ENCODE measurements around the gene WDR6.

Gene WDR6

DNA sequence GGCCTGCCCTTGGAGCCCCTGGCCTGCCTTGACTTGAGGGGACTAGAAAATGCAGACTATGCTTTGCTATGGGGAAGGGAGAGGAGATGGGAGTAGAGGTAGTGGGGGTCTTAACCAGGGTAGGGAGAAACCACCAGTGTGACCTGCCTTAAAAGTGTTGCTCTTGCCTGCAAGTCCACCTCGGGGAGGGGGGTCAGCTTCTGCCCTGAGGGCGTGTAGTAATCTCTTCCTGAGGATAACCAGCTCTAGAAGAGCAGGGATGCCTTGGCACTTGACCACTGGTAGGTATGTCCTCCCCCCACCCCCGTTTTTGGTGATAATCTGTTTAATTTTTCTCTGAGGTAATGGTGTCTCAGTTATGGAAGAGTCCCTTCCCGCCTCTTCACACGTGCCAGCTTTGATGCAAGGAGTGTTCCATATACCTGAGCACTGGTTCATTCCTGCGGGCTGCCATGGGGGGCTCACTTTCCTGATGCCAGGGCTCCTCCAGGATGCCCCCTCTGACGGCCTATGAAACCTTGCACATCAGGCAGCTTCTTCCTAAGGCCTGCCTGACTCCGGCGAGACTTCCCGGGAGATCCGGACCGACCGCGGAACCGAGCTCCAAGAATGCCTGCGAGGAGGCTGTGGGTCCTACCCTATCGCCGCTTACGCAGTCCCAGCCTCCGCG lies 17.9 kb upstream of the WDR6 start:
- peak overlapping the region; percentile 91 for H3K27ac Mint-ChIP-seq
- H3K9me3 Mint-ChIP-seq: no peaks in the 10 kb centered on the region
- no peaks in the 10 kb centered on the region for H3K27me3 Mint-ChIP-seq
- peak overlapping the region; percentile 93 for H3K4me3 Mint-ChIP-seq
- H3K36me3 Mint-ChIP-seq: no peaks in the 10 kb centered on the region
- H3K4me1 Mint-ChIP-seq: peaks cover 31% of the 10 kb centered on the region

DNA sequence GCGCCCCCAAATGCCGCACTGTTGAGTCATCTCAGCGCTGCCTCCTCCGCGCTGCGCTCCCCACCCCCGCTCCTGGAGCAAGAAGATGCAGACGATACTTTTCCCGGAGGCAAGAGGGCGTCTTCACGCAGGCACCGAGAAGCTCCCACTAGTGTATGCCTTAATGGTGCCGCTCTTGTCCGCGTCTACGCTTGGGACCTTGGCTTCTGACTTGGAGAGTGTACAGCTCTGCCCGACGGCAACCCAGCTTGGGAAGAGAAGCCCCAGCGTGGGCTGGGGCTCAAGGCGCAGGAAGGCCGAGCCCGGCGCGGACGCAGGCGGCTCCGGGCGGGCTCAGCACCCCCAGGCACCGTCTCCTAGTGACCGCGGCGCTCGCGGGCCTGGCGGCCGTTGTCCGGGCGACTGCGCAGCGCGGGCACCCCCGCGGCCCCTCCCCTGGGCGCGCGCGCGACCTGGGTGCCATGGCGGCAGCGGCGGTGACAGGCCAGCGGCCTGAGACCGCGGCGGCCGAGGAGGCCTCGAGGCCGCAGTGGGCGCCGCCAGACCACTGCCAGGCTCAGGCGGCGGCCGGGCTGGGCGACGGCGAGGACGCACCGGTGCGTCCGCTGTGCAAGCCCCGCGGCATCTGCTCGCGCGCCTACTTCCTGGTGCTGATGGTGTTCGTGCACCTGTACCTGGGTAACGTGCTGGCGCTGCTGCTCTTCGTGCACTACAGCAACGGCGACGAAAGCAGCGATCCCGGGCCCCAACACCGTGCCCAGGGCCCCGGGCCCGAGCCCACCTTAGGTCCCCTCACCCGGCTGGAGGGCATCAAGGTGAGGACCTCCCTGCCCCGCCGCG lies 17.2 kb upstream of the WDR6 start, which contains the start of gene P4HTM:
Gene P4HTM, plus strand, starts transcription at position 446 of the 840 bp plus-strand sequence. Its CDS starts 16 bp downstream, at position 462.
- H3K27ac Mint-ChIP-seq: peak within 1 kb of the TSS; percentile 94
- peaks cover 38% of the 10 kb centered on the region for H3K4me1 Mint-ChIP-seq
- no peaks in the 10 kb centered on the region for H3K9me3 Mint-ChIP-seq
- no peaks in the 10 kb centered on the region for H3K27me3 Mint-ChIP-seq
- no peaks in the 10 kb centered on the region for H3K36me3 Mint-ChIP-seq
- peak within 1 kb of the TSS; percentile 95 for H3K4me3 Mint-ChIP-seq

DNA sequence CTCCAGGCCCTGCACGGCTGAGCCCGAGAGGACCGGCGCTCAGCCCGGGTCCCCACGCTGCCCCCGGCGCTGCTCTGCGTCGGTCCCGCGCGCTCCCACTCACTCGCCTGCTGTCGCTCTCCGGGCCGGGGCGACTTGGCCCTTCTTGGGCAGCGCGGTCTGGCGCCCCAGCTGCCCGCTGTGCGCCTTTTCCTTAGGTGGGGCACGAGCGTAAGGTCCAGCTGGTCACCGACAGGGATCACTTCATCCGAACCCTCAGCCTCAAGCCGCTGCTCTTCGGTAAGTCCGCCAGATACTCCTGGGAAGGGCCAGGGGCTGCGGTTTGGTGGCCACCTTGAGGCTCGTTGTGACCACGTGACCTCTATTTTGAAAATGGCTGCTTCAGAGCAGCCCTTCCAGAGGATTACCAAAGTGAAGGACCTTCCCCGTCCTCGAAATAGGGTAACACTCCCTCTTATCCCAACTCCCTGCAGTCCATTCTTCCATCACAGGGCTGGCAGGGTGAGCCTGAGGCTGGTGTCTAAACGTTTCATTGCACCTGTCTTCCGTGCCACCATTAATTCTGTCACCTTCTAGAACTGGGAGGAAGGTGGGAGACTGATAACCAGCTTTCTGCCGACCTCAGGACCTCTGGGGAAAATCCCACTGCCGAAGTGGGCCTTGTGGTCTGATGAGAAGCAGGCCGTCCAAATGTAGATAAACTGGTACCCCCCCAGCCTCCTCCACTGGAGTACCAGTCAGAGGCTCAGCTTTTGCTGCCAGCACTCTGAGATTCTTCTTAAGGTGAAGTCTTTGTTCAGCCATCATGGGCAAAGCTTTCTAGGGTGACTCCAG lies 16.3 kb upstream of the WDR6 start:
- no peaks in the 10 kb centered on the region for H3K9me3 Mint-ChIP-seq
- no peaks in the 10 kb centered on the region for H3K27me3 Mint-ChIP-seq
- peak overlapping the region; percentile 95 for H3K4me3 Mint-ChIP-seq
- H3K27ac Mint-ChIP-seq: peak overlapping the region; percentile 94
- H3K4me1 Mint-ChIP-seq: peaks cover 42% of the 10 kb centered on the region
- no peaks in the 10 kb centered on the region for H3K36me3 Mint-ChIP-seq

DNA sequence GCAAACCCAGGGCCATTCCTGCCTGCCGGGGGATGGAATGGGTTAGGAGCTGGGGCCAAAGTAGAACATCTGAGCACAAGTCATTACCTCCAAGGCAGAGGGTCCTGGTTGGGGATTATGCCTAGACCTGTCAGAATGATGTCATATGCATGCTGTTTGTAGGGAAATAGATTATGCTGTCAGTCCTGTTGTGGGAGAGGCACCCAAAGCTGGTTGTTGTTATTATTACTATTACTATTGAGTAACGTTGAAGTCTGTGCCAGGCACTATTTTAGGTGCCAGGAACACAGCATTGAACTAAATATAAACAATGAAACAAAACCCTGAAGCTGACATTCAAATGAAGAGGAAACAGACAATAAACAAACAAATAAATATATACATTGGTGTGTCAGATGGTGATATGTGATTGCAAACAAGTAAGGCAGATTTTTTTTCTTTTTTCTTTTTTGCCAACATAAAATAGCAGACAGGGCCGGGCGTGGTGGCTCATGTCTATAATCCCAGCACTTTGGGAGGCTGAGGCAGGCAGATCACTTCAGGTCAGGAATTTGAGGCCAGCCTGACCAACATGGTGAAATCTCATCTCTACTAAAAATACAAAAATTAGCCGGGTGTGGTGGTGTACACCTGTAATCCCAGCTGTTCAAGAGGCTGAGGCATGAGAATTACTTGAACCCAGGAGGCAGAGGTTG lies 15.2 kb upstream of the WDR6 start:
- H3K36me3 Mint-ChIP-seq: no peaks in the 10 kb centered on the region
- H3K27ac Mint-ChIP-seq: no peak overlapping the region
- peaks cover 42% of the 10 kb centered on the region for H3K4me1 Mint-ChIP-seq

DNA sequence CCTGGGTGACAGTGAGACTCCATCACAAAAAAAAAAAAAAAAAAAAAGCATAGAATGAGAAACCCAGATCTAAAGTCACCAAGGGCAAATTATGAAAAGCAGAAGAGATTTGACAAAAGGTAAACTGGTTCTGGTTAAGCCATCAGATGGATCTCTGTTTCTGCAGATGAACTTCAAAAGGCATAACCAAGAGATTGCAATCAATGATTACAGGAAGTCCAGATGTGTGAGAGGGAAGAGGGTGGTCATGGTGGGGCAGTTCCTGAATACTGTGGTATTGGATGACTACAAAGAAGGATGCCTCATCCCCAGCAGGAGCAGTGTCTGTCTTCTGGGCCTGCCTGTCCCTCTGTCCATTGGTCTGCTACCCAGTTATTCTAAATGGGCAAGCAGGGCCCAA lies 13.4 kb upstream of the WDR6 start:
- Mint-ChIP-seq H3K4me1 (peaks cover 35% of the 10 kb centered on the region), H3K4me3 (no peak overlapping the region), H3K9me3 (no peaks in the 10 kb centered on the region), H3K27ac (no peak overlapping the region), H3K27me3 (no peaks in the 10 kb centered on the region), H3K36me3 (no peaks in the 10 kb centered on the region)

More for the DNA sequence above, 15.2 kb upstream of the WDR6 start:
- Mint-ChIP-seq H3K4me3 (peak overlapping the region; percentile 95), H3K9me3 (no peaks in the 10 kb centered on the region), H3K27me3 (no peaks in the 10 kb centered on the region)

DNA sequence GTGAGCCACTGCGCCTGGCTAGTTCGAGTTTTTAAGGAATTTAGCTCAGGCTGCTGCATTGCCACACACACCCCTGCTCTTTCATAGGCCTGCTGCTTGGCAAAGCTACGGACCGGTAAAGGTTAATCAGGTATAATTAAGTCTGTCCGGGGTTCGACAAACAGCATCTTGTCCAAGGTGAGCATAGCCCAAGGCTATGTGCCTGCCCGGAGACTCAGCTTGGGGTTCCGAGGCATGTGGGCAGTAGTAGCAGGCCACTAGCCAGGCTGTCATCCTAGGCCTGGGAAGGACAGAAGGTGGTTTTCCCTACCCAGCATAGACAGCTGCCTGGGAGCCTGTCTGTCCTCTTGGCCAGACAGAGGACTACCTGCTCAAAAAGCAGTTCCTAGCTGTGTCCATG lies 10.6 kb upstream of the WDR6 start:
- Mint-ChIP-seq H3K9me3 (no peaks in the 10 kb centered on the region), H3K27me3 (no peaks in the 10 kb centered on the region), H3K36me3 (no peaks in the 10 kb centered on the region), H3K4me3 (no peak overlapping the region), H3K27ac (no peak overlapping the region), H3K4me1 (peaks cover 17% of the 10 kb centered on the region)

DNA sequence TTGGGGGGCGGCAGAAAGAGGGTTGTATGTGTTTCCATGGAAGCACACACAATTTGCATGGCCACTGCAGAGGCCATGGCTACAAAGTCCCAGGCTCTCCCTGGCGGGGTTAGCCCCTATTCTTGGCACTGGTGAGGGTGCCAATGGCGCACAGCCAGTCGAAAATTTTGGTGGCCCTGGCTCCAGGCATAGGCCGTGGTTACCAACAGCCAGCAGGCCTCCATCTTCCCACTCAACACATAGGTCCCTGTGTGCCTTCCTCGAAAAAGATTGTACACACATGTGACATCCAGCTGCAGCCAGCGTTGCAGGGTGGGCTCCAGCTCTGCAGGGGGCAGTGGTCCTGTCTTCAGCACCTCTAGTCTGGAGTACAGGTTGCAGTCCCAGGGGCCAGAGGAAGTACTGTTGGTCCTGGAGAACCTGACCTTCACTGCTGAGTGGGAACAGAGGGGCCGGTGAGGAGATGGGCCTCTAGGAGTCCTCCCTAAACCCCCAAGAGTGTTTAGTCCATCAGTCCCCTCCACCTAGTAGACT lies 10.0 kb upstream of the WDR6 start:
- H3K4me1 Mint-ChIP-seq: peaks cover 11% of the 10 kb centered on the region
- no peaks in the 10 kb centered on the region for H3K27me3 Mint-ChIP-seq
- H3K36me3 Mint-ChIP-seq: no peaks in the 10 kb centered on the region
- no peak overlapping the region for H3K4me3 Mint-ChIP-seq
- H3K9me3 Mint-ChIP-seq: no peaks in the 10 kb centered on the region
- H3K27ac Mint-ChIP-seq: peak overlapping the region; percentile 43

DNA sequence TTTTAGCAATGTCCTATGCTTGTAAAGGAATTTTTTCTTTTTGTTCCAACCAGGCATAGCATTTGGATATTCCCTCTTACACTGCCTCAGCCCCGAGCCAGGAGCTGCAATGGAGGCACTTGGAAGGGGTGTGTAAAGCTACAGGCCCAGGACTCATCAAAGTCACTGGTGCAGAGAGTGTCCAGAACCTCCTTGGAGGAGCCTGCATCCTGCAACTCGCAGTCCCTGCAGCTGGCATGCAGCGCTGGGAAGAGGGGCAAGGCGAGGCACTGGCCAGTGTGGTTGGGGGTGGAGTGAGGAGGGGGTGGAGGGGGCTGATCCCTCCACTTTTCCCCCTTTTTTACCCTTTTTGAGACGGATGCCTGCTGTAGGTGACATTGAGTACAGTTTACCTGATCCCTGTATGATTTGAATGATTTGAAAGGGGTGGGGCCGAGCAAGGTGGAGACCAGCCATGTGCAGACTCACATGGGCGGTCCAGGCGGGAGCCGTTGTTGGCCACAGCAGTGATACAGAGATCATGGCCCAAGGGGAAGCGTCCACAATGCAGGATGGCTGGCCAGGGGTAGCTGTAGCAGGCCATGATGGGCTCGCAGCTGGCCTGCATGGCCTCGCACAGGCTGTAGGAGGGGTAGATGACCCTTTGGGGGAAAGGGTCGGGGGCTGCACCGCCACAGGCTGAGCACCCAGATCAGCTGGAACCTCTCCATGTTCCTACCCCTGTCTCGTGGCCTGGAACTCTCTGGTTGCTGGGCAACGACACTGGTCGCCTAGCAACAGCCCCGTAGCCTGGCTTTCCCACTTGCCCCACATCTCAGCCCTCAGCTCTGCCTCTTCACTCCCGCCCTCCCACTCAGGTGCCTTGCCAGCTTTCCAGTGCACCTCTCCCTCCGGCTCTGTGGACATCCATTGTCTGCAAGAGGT lies 9.2 kb upstream of the WDR6 start:
- H3K27me3 Mint-ChIP-seq: no peaks in the 10 kb centered on the region
- no peaks in the 10 kb centered on the region for H3K36me3 Mint-ChIP-seq
- H3K27ac Mint-ChIP-seq: no peak overlapping the region
- H3K4me1 Mint-ChIP-seq: peaks cover 11% of the 10 kb centered on the region
- no peak overlapping the region for H3K4me3 Mint-ChIP-seq
- no peaks in the 10 kb centered on the region for H3K9me3 Mint-ChIP-seq

DNA sequence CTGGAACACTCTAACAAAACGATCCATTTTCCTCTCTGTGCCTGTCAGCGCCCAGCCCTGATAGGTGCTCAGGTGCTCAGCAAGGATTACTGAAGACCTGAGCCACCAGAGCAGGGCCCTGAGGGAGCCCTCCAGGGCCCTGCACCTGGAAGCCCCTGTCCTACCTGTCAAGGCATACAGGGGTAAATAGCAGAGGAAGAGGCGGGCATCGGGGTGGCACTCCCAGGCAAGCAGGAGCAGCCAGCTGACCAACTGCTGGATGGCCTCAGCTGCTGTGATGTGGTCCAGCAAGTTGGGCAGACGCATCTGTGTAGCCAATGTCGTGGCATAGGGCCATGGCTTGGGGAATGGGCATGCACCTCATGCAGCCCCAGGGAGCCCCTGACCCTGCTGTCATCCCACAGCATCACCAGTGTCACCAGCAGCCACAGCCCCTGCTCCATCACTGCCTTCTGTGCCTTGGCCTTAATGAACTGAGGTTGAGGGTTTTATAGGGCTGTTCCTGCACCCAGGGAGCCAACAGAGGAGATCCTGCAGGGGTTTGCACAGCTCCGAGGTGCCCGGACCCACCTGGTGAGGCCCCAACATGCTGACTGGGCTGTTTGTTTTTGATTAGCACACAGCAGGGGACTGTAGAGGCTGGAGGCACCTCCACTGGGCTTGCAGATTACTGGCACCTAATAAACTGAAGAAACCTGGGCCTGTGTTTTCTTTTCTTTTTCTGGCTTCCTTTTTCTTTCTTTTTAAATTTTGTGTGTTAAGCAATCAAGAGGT lies 7.9 kb upstream of the WDR6 start:
- no peak overlapping the region for H3K4me3 Mint-ChIP-seq
- H3K36me3 Mint-ChIP-seq: no peaks in the 10 kb centered on the region
- no peaks in the 10 kb centered on the region for H3K27me3 Mint-ChIP-seq
- H3K27ac Mint-ChIP-seq: peak overlapping the region; percentile 18
- peaks cover 11% of the 10 kb centered on the region for H3K4me1 Mint-ChIP-seq
- no peaks in the 10 kb centered on the region for H3K9me3 Mint-ChIP-seq

DNA sequence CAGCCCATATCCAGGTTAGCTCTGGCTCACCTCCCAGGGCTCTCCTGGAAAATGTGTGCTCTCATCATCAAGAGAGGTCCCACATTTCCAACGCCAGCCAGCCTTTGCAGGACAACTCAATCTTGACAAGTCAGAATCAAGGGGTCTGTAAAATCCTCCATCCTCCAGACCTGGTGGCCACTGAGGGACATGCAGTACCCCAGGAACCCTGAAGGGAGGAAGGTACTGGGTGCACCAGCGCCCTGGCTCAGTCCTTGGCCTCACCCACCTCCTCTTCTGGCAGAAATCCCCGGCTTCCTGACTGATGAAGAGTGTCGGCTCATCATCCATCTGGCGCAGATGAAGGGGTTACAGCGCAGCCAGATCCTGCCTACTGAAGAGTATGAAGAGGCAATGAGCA lies 6.0 kb upstream of the WDR6 start:
- H3K27me3 Mint-ChIP-seq: no peaks in the 10 kb centered on the region
- no peaks in the 10 kb centered on the region for H3K9me3 Mint-ChIP-seq
- no peaks in the 10 kb centered on the region for H3K36me3 Mint-ChIP-seq
- no peaks in the 10 kb centered on the region for H3K4me1 Mint-ChIP-seq
- H3K27ac Mint-ChIP-seq: peak overlapping the region; percentile 36
- no peak overlapping the region for H3K4me3 Mint-ChIP-seq

DNA sequence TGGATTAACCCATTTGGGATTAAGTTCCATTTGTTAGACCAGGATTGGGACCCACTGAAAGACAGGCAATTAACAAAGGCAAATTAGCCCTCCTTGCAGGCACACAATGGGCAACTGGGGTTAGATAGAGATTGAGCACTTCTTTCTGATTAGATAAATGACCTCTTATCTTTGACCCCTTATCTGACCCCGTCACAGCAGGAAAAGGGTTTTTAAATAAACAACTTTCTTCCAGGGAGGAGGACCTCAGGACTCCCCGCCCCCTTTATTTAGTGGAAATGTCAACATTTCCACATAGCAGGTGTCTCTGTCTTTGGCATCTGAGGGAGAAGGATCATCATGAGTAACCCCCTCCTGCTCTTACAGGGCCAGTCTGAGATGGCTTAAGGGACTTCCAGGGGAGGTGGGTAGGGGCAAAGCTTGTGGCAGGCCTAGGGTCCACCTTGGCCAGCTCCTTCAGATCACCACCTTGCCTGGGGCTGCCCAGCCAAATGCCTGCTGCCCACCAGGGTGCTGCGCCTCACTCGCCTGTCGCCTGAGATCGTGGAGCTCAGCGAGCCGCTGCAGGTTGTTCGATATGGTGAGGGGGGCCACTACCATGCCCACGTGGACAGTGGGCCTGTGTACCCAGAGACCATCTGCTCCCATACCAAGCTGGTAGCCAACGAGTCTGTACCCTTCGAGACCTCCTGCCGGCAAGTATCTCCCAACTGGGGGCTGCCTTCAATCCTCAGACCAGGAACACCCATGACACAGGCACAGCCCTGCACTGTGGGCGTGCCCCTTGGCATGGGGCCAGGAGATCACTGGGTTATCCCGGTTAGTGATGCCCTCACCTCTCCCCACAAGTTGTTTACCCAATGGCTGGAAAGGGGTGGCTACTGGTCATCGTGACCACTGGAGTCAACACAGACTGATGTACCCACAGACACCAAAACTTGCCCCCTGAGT lies 2.6 kb upstream of the WDR6 start:
- no peak overlapping the region for H3K4me3 Mint-ChIP-seq
- peaks cover 24% of the 10 kb centered on the region for H3K4me1 Mint-ChIP-seq
- no peak overlapping the region for H3K27ac Mint-ChIP-seq
- peaks cover 4% of the 10 kb centered on the region for H3K36me3 Mint-ChIP-seq
- H3K27me3 Mint-ChIP-seq: no peaks in the 10 kb centered on the region
- H3K9me3 Mint-ChIP-seq: no peaks in the 10 kb centered on the region

DNA sequence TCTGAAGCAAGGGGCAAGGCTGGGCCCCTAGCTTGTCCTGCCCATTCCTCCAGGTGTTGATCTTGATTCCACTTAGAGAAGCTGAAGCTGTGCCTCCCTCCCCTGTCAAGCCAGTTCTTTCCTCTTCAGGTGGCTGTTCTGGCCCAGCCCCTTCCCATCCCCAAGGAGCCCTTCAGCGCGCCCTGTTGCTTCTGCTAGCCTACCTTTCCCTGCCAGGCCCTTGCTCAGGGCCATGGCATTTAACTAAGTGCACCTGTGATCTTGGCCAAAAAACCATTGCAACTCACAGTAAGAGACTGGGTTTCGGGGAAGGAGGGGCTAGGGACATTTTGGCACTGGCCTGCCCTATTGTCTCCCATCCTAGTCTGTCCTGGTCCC lies 1.9 kb upstream of the WDR6 start:
- Mint-ChIP-seq H3K9me3 (no peaks in the 10 kb centered on the region), H3K36me3 (peaks cover 4% of the 10 kb centered on the region), H3K4me1 (peaks cover 24% of the 10 kb centered on the region), H3K27ac (no peak overlapping the region), H3K27me3 (no peaks in the 10 kb centered on the region), H3K4me3 (no peak overlapping the region)

DNA sequence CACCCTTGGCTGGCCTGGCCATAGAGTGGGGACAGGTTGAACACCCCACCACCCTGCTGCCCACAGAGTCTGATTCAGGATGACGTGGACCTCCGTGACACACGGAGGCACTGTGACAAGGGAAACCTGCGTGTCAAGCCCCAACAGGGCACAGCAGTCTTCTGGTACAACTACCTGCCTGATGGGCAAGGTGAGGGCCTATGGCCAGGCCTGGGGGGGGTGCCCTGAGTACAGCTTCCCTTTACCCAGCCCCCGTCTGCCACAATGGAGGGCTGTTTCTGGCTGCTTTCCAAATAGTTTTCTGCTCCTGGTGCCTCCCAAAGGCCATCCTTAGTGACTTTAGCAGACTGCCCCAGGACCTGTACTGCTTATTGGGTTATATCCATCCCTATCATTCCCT lies 1.2 kb upstream of the WDR6 start:
- H3K36me3 Mint-ChIP-seq: peaks cover 4% of the 10 kb centered on the region
- peak overlapping the region; percentile 99 for H3K4me3 Mint-ChIP-seq
- no peak overlapping the region for H3K27ac Mint-ChIP-seq
- peaks cover 24% of the 10 kb centered on the region for H3K4me1 Mint-ChIP-seq
- no peaks in the 10 kb centered on the region for H3K27me3 Mint-ChIP-seq
- H3K9me3 Mint-ChIP-seq: no peaks in the 10 kb centered on the region

All from activated naive CD4-positive, alpha-beta T cell treated with anti-CD3 and anti-CD28 coated beads, Interleukin-2, amount 50 U/mL, for 24 hours (primary cell).